Mesothelial cell of epicardium (in vitro differentiated cells): ENCODE measurements around the gene RAP1GAP2. TPM values are rescaled to one million over a fixed set of nuclear protein-coding genes. Genes with fewer than 3 reads are reported as not detected.

Experiments used
- DNase-seq, 2 experiments: peaks; one replicate each; pipeline ENCODE4 v3.0.0; 2021; ENCODE audit warnings: low spot score in 2 of 2; ENCODE audit not compliant: unreplicated experiment in 2 of 2
- H3K27ac Mint-ChIP-seq: 2 replicates; pipeline ENCODE4 v1.8.0; 2021; ENCODE audit warnings: mixed read lengths
- H3K27me3 Mint-ChIP-seq: 2 replicates; pipeline ENCODE4 v1.8.0; 2021; ENCODE audit warnings: low read depth, mixed read lengths
- H3K36me3 Mint-ChIP-seq: 2 replicates; pipeline ENCODE4 v1.8.0; 2021; ENCODE audit warnings: mixed read lengths
- H3K4me1 Mint-ChIP-seq: 2 replicates; pipeline ENCODE4 v1.8.0; 2021; ENCODE audit warnings: mixed read lengths
- H3K4me3 Mint-ChIP-seq: 2 replicates; pipeline ENCODE4 v1.8.0; 2021; ENCODE audit warnings: mild to moderate bottlenecking, moderate library complexity, mixed read lengths
- H3K9me3 Mint-ChIP-seq: 2 replicates; pipeline ENCODE4 v1.8.0; 2021; ENCODE audit warnings: mixed read lengths
- CTCF ChIP-seq: fragments of 200-600 bp; sonication (generic); IDR thresholded peaks from one replicate; pipeline ENCODE4 v1.5.0; 2021; ENCODE audit warnings: antibody characterized with exemption; ENCODE audit not compliant: unreplicated experiment
- total RNA-seq: library from RNA; stranded (reverse); gene quantifications from 3 replicates; pipeline ENCODE4 v1.2.1, GENCODE V29; 2021

RAP1GAP2 gene
- total RNA-seq, 1 donor from 2014 or later = 7.1 TPM

GRCh38 chr17:2852729-2853282 lies 56.6 kb downstream of the RAP1GAP2 start:
- H3K4me3 Mint-ChIP-seq = peak overlapping the region; percentile 42
- peaks cover 14% of the 10 kb centered on the region for H3K4me1 Mint-ChIP-seq
- DNase-seq = no peak
- peaks cover 55% of the 10 kb centered on the region for H3K27me3 Mint-ChIP-seq
- no peaks in the 10 kb centered on the region for H3K36me3 Mint-ChIP-seq
- no peak for TF ChIP-seq CTCF
- no peaks in the 10 kb centered on the region for H3K9me3 Mint-ChIP-seq
- no peak overlapping the region for H3K27ac Mint-ChIP-seq

- Mint-ChIP-seq H3K27ac (no peak overlapping the region), H3K27me3 (peaks cover 55% of the 10 kb centered on the region), H3K4me3 (peak overlapping the region; percentile 76), H3K36me3 (no peaks in the 10 kb centered on the region), H3K4me1 (peaks cover 14% of the 10 kb centered on the region), H3K9me3 (no peaks in the 10 kb centered on the region)
- TF ChIP-seq CTCF = no peak
- DNase-seq = peak; percentile 28 to 58
These were observed 57.3 kb downstream of the RAP1GAP2 start for GRCh38 chr17:2853283-2854142.

- no peak for TF ChIP-seq CTCF
- peaks cover 10% of the 10 kb centered on the region for H3K4me1 Mint-ChIP-seq
- H3K9me3 Mint-ChIP-seq = no peaks in the 10 kb centered on the region
- H3K36me3 Mint-ChIP-seq = no peaks in the 10 kb centered on the region
- DNase-seq = peak in 1 of 2 experiments; percentile 47
- no peak overlapping the region for H3K27ac Mint-ChIP-seq
- H3K4me3 Mint-ChIP-seq = peak overlapping the region; percentile 76
- peaks cover 53% of the 10 kb centered on the region for H3K27me3 Mint-ChIP-seq
These were observed 58.2 kb downstream of the RAP1GAP2 start for GRCh38 chr17:2854143-2855055.

- Mint-ChIP-seq H3K27ac (no peak overlapping the region), H3K4me3 (peak overlapping the region; percentile 76), H3K4me1 (peaks cover 10% of the 10 kb centered on the region), H3K9me3 (peaks cover 5% of the 10 kb centered on the region), H3K27me3 (peaks cover 53% of the 10 kb centered on the region), H3K36me3 (peaks cover 3% of the 10 kb centered on the region)
- no peak for DNase-seq
- TF ChIP-seq CTCF = no peak
These were observed 58.9 kb downstream of the RAP1GAP2 start for GRCh38 chr17:2855063-2855600.

GRCh38 chr17:2856727-2857126 lies 60.5 kb downstream of the RAP1GAP2 start:
- no peak for TF ChIP-seq CTCF
- Mint-ChIP-seq H3K9me3 (peaks cover 5% of the 10 kb centered on the region), H3K4me3 (no peak overlapping the region), H3K4me1 (peaks cover 10% of the 10 kb centered on the region), H3K36me3 (peaks cover 3% of the 10 kb centered on the region), H3K27me3 (peaks cover 44% of the 10 kb centered on the region), H3K27ac (no peak overlapping the region)
- DNase-seq = no peak
